Naive thymus-derived CD4-positive, alpha-beta T cell (primary cell): ENCODE measurements around the gene NATD1. TPM values are rescaled to one million over a fixed set of nuclear protein-coding genes. Genes with fewer than 3 reads are reported as not detected.

ENCODE experiments used
- ATAC-seq: fragments of 150-1000 bp; cut with Tn5 transposase; 2 replicates; pipeline ENCODE4 v1.10.0; 2021; ENCODE audit warnings: mild to moderate bottlenecking, moderate library complexity
- CTCF ChIA-PET: fragments of 350-600 bp; sonication (Branson Sonifier 250); formaldehyde crosslinking; loops from one replicate; lab custom pipeline; 2021; ENCODE audit warnings: antibody characterized with exemption; lab: Charles Lee
- POLR2A ChIA-PET: fragments of 350-600 bp; sonication (Branson Sonifier 250); formaldehyde crosslinking; loops from one replicate; lab custom pipeline; 2021; ENCODE audit warnings: antibody characterized with exemption, inconsistent platforms; lab: Charles Lee
- DNase-seq, 9 donors: peaks; one replicate each; pipeline versions ENCODE4 v3.0.0 to v3.0.0-alpha.2; 2020 to 2022; ENCODE audit warnings: mixed read lengths in 1 of 9
- H3K27ac ChIP-seq: one replicate; pipeline ENCODE4 v1.7.0; 2013; ENCODE audit warnings: mild to moderate bottlenecking, low read depth, low read length, moderate library complexity
- H3K27me3 ChIP-seq, 2 donors: one replicate each; pipeline ENCODE4 v1.7.0; 2013; ENCODE audit warnings: low read length in 2 of 2, mild to moderate bottlenecking in 2 of 2, moderate library complexity in 2 of 2; ENCODE audit not compliant: control insufficient read depth in 2 of 2, insufficient read depth in 2 of 2
- H3K36me3 ChIP-seq, 3 experiments: 1 replicate in 2 of 3; 2 replicates in 1 of 3; pipeline ENCODE4 v1.7.0; 2013; ENCODE audit warnings: low read length in 3 of 3, mild to moderate bottlenecking in 3 of 3, moderate library complexity in 1 of 3; ENCODE audit not compliant: insufficient read depth in 3 of 3, control insufficient read depth in 2 of 3
- H3K4me1 ChIP-seq, 2 donors: one replicate each; pipeline ENCODE4 v1.7.0; 2013; ENCODE audit warnings: low read length in 2 of 2, mild to moderate bottlenecking in 2 of 2, moderate library complexity in 1 of 2; ENCODE audit not compliant: control insufficient read depth in 2 of 2, insufficient read depth in 2 of 2
- H3K4me3 ChIP-seq: 2 replicates; pipeline ENCODE4 v1.7.0; 2013; ENCODE audit warnings: mild to moderate bottlenecking, low read length
- H3K9me3 ChIP-seq, 3 experiments: 1 replicate in 2 of 3; 2 replicates in 1 of 3; pipeline ENCODE4 v1.7.0; 2013; ENCODE audit warnings: low read length in 3 of 3; ENCODE audit not compliant: control insufficient read depth in 2 of 3
- H3K27ac Mint-ChIP-seq, 9 donors: one replicate each; pipeline ENCODE4 v1.8.0; 2020 to 2022; ENCODE audit warnings: mixed read lengths in 9 of 9, mild to moderate bottlenecking in 8 of 9, moderate library complexity in 5 of 9, inconsistent platforms in 2 of 9
- H3K27me3 Mint-ChIP-seq, 5 donors: one replicate each; pipeline ENCODE4 v1.8.0; 2021 to 2022; ENCODE audit warnings: mixed read lengths in 5 of 5, mild to moderate bottlenecking in 1 of 5
- H3K36me3 Mint-ChIP-seq, 5 donors: one replicate each; pipeline ENCODE4 v1.8.0; 2020 to 2022; ENCODE audit warnings: mixed read lengths in 5 of 5, mild to moderate bottlenecking in 3 of 5, inconsistent platforms in 1 of 5
- H3K4me1 Mint-ChIP-seq, 7 donors: one replicate each; pipeline ENCODE4 v1.8.0; 2020 to 2022; ENCODE audit warnings: mixed read lengths in 7 of 7, mild to moderate bottlenecking in 3 of 7, inconsistent platforms in 1 of 7
- H3K4me3 Mint-ChIP-seq, 10 donors: one replicate each; pipeline ENCODE4 v1.8.0; 2020 to 2022; ENCODE audit warnings: mild to moderate bottlenecking in 10 of 10, mixed read lengths in 10 of 10, moderate library complexity in 6 of 10, inconsistent platforms in 2 of 10
- H3K9me3 Mint-ChIP-seq, 11 donors: one replicate each; pipeline ENCODE4 v1.8.0; 2020 to 2022; ENCODE audit warnings: mixed read lengths in 11 of 11, mild to moderate bottlenecking in 4 of 11, inconsistent platforms in 1 of 11, moderate library complexity in 1 of 11
- intact Hi-C, 2 donors: fragments of 100-400 bp; cut with micrococcal nuclease; formaldehyde crosslinking; loops; one replicate each; pipeline ENCODE4 v1.15.1; 2023
- polyA plus RNA-seq, 2 donors: library from polyadenylated mRNA; unstranded; fragments of 300-500 nt; fragmentation: Illumina TruSeq; gene quantifications; one replicate each; pipeline ENCODE4 v1.2.3, GENCODE V29; 2021
- total RNA-seq, 6 experiments: library from RNA in 5 of 6; stranded (reverse) in 5 of 6; gene quantifications; 1 replicate in 5 of 6; 2 replicates in 1 of 6; pipeline ENCODE4 v1.2.3 and lab custom pipeline; 2021 to 2026

NATD1 gene, protein sequence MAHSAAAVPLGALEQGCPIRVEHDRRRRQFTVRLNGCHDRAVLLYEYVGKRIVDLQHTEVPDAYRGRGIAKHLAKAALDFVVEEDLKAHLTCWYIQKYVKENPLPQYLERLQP
- total RNA-seq (10 to 100 TPM in 2 of 5 experiments, 1 to 10 TPM in 3; 2.5 to 11.1 (median 8.9) TPM), polyA plus RNA-seq (1 to 10 TPM; 1.7 to 2.9 TPM), total RNA-seq (lab: John Stamatoyannopoulos, UW) (19.2 reads per million, percentile 49 among the genes with 10 or more reads in this experiment)

DNA sequence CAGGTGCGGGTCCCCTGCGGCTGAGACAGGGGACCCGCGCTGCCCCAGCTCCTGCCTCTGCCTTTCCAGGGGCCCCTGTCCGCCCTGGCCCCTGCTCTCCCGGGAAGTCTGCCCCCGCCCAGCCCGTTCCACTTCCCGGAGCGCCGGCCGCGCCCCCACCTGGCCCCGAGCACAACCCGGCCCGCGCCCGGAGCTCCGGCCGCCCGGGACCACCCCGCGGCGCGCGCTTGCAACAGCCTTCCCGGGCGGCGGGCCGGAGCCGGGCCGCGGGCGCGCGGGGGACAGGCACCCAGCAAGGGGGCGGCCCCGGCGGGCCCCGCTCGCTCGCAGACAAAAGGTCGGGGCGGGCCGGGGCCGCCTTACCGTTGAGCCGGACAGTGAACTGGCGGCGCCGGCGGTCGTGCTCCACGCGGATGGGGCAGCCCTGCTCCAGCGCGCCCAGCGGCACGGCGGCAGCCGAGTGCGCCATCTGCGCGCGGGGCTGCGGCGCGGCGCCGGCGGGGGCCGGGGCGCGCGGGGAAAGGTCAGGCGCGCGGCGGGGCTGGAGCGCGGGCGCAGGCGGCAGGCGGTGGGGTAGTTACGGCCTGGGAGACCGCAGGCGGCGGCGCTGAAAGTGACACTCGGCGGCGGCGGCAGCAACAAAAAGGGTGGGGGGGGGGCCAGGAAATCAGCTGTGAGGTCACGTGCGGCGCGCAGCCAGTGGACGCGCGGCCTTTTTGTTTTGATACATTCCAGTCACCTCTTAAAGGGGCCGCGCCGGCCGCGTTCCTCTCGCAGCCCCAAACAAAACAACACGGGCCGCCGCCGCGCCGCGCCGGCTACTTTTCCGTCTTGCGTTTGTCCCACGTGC is at the start of gene NATD1:
NATD1 (minus strand) TSS at position 615 of the 850 bp plus-strand sequence; CDS start at position 469, 146 bp downstream.
- CTCF ChIA-PET: interaction anchor here (1.6 kb wide), 1 partner anchor 23 kb away, joined by 4 read pairs; no protein-coding TSS in a partner anchor
- intact Hi-C loops: loop anchor here (1.0 to 2.0 kb wide), 10 partner anchors 22 to 211 kb away; partner anchors contain the start of genes MAP2K3 (in 2 of the 2), TMEM11 (in 2 of the 2), DHRS7B (in 1 of the 2) and USP22 (in 1 of the 2)
- Mint-ChIP-seq H3K27ac (peak within 1 kb of the TSS; percentile 66 to 97 (median 93)), H3K4me1 (peaks cover 19 to 43% (median 39%) of the 10 kb centered on the region in 7 donors), H3K9me3 (peaks cover 0 to 1% (median 0%) of the 10 kb centered on the region in 11 donors), H3K27me3 (peaks cover 0 to 35% (median 0%) of the 10 kb centered on the region in 5 donors), H3K36me3 (no peaks in the 10 kb centered on the region), H3K4me3 (peak within 1 kb of the TSS; percentile 78 to 97 (median 88))
- no peaks in the 10 kb centered on the region for H3K9me3 ChIP-seq
- DNase-seq (peak; percentile 60 to 82 (median 75)), ATAC-seq (peak; percentile 90)
- no peaks in the 10 kb centered on the region for H3K36me3 ChIP-seq
- peak within 1 kb of the TSS; percentile 77 for H3K27ac ChIP-seq
- H3K4me1 ChIP-seq: peaks cover 7 to 12% of the 10 kb centered on the region in 2 donors
- no peaks in the 10 kb centered on the region for H3K27me3 ChIP-seq
- POLR2A ChIA-PET: interaction anchor here (1.1 to 5.6 kb wide), 5 partner anchors 17 to 210 kb away, joined by 4 to 44 read pairs (median 9); partner anchors contain the start of genes TMEM11 and USP22
- H3K4me3 ChIP-seq: peak within 1 kb of the TSS; percentile 73

DNA sequence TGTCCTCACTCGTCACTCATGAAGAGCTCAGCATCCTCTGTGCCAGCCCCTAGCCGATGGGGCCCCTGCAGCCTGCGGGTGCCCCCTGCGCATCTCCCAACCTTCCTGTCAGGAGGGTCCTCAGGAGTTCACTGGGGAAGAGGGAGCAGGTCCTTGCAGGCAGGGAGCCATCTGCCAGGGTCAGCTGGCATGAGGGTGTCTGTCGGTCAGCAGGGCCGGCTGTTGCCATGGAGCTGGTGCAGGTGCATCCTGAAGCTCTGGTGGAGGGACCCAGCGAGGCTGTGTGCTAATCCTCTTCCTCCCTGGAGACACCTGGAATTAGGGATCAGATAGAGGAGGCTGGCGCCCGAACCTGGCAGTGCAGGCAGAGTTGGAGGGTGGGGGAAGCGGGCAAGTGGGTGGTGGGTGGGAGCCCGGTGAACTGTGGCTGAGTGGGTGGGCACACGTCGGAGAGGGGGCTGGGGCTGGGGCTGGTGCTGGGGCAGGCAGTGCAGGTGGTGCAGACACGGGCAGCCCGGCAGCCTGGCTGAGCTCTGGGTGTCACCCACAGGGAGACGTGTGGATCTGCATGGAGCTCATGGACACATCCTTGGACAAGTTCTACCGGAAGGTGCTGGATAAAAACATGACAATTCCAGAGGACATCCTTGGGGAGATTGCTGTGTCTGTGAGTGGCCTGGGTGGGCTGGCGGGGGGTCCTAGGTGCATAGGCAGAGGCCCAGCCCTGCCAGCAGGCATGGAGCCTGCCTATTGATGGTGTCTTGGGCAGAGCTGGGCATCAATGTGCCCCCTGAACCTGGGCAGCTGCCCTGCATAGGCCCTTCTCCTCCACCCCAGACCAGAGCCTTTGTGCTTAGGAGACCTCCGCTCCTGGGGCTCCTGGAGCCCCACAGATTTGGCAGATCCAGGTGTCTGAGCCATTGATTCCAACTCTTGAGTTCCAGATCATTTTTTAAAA is 48.7 kb upstream of the NATD1 start:
- Histone ChIP-seq H3K27ac (no peak overlapping the region), H3K4me3 (no peak overlapping the region), H3K4me1 (no peaks in the 10 kb centered on the region), H3K36me3 (peaks cover 0 to 84% (median 0%) of the 10 kb centered on the region in 3 experiments), H3K27me3 (no peaks in the 10 kb centered on the region), H3K9me3 (no peaks in the 10 kb centered on the region)
- peaks cover 0 to 16% (median 4%) of the 10 kb centered on the region in 11 donors for H3K9me3 Mint-ChIP-seq
- ATAC-seq: no peak
- no peaks in the 10 kb centered on the region for H3K4me1 Mint-ChIP-seq
- H3K4me3 Mint-ChIP-seq: no peak overlapping the region
- H3K27me3 Mint-ChIP-seq: no peaks in the 10 kb centered on the region
- ChIA-PET POLR2A (interaction anchor here (0.6 kb wide), 1 partner anchor 16 kb away, joined by 3 read pairs; no protein-coding TSS in a partner anchor), CTCF (no interaction called here)
- DNase-seq: no peak
- intact Hi-C loops: no loop called here
- H3K27ac Mint-ChIP-seq: no peak overlapping the region
- peaks cover 9 to 33% (median 12%) of the 10 kb centered on the region in 5 donors for H3K36me3 Mint-ChIP-seq

DNA sequence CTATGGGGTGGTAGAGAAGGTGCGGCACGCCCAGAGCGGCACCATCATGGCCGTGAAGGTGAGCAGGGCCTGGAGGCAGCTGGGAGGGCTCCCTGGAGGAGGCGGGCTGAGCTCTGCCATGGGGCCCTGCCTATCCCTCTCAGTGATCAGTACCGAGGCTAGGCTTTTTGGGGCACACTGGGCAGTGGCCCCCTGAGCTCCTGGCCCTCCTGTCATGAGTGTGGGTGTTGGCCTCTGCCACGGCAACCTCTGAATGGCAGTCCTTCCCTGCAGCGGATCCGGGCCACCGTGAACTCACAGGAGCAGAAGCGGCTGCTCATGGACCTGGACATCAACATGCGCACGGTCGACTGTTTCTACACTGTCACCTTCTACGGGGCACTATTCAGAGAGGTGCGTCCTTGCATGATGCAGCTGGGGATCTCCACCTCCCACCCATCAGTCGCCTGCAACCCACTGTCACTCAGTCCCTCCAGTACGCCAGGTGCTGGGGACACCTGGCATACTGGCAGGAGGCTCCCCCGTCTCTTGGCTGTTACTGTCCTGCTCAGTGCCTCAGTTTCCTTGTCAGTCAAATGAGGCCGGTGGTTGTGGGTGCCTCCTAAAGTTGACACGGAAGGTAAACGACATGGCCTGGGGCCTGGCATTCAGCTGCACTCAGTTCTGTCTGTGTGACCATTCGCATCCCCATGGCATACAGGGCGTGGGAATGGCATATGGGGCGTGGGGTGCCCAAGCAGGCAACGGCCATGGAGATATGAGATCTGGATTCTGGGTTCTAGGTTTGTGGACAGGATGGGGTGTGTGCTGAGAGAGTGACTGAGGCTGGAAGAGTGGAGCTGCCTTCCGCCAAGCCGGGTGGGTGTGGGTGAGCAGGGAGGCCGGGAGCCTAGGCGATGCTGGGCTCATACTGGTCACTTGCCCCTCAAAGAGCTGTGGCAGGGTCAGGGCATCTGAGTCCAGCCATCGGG is 47.7 kb upstream of the NATD1 start:
- Histone ChIP-seq H3K4me3 (no peak overlapping the region), H3K27me3 (no peaks in the 10 kb centered on the region), H3K9me3 (no peaks in the 10 kb centered on the region), H3K4me1 (no peaks in the 10 kb centered on the region), H3K36me3 (peaks cover 0 to 81% (median 0%) of the 10 kb centered on the region in 3 experiments), H3K27ac (no peak overlapping the region)
- Mint-ChIP-seq H3K36me3 (peaks cover 5 to 25% (median 12%) of the 10 kb centered on the region in 5 donors), H3K27ac (no peak overlapping the region), H3K9me3 (peaks cover 0 to 18% (median 5%) of the 10 kb centered on the region in 11 donors), H3K4me3 (peak overlapping the region in 1 of 10 donors; percentile 3), H3K27me3 (no peaks in the 10 kb centered on the region), H3K4me1 (no peaks in the 10 kb centered on the region)
- intact Hi-C loops: no loop called here
- CTCF ChIA-PET: interaction anchor here (1.1 kb wide), 1 partner anchor 182 kb away, joined by 3 read pairs; no protein-coding TSS in a partner anchor
- DNase-seq (no peak), ATAC-seq (no peak)
- POLR2A ChIA-PET: interaction anchor here (0.6 to 1.8 kb wide), 2 partner anchors 13 to 15 kb away, joined by 3 to 4 read pairs; no protein-coding TSS in a partner anchor

DNA sequence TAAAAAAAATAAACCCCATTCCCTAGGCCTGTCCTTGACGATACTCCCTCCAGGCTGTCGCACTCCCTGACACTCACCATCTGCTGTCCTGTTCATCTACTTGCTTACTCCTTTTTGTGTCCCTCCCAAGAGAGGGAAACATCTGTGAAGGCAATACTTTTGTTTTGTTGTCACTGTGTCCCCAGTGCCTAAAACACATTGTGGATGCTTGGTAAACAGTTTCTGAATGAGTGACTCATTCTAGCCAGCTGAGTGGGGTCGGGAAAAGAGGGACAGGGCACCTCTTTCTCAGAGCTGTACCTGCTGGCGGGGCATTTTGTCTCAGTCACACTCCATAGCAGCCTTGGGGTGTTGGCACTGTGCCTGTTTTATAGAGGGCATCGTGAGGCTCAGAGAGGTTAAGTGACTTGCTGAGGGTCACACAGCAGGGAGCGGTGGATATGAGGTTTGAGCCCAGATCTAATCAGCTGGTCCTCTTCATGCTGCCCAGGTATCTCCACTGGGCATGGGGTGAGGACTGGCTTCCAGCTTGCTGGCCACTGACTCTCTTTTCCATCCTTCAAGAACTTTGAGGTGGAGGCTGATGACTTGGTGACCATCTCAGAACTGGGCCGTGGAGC is 46.9 kb upstream of the NATD1 start:
- Histone ChIP-seq H3K27ac (no peak overlapping the region), H3K36me3 (peaks cover 0 to 77% (median 0%) of the 10 kb centered on the region in 3 experiments), H3K27me3 (no peaks in the 10 kb centered on the region), H3K9me3 (no peaks in the 10 kb centered on the region), H3K4me3 (no peak overlapping the region), H3K4me1 (no peaks in the 10 kb centered on the region)
- ATAC-seq (no peak), DNase-seq (no peak)
- Mint-ChIP-seq H3K36me3 (peaks cover 0 to 19% (median 12%) of the 10 kb centered on the region in 5 donors), H3K27ac (peak overlapping the region in 1 of 9 donors; percentile 34), H3K4me3 (no peak overlapping the region), H3K4me1 (peaks cover 0 to under 1% (median 0%) of the 10 kb centered on the region in 7 donors), H3K27me3 (no peaks in the 10 kb centered on the region), H3K9me3 (peaks cover 0 to 23% (median 5%) of the 10 kb centered on the region in 11 donors)
- CTCF ChIA-PET: interaction anchor here (1.1 kb wide), 1 partner anchor 181 kb away, joined by 3 read pairs; no protein-coding TSS in a partner anchor
- POLR2A ChIA-PET: interaction anchor here (1.8 kb wide), 1 partner anchor 12 kb away, joined by 4 read pairs; no protein-coding TSS in a partner anchor
- intact Hi-C loops: no loop called here

DNA sequence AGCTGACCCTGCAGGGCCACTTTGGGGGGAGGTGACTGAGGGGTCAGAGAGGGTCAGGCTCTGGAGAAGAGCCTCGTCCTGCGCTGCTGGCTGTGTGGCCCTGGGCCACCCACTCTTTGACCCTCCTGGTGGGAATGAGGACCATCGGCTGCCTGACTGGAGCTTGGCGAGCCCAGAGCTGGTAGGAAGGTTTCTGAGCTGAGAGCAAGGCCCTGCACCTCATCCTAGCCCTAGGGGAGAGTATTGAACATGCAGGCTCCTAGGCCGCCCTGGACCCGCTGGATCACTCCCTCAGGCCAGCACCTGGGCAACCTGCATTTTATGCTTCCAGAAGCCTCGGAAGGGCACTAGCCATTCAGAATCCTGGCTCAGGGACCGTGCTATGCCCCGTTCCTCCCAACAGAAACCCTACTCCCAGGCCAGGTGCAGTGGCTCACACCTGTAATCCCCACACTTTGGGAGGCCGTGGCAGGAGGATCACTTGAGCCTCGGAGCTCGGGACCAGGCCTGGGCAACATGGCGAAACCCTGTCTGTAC is 45.8 kb upstream of the NATD1 start:
- no peak overlapping the region for H3K27ac Mint-ChIP-seq

More for the DNA sequence above, 45.8 kb upstream of the NATD1 start:
- Histone ChIP-seq H3K9me3 (no peaks in the 10 kb centered on the region), H3K36me3 (peaks cover 0 to 67% (median 0%) of the 10 kb centered on the region in 3 experiments), H3K27ac (no peak overlapping the region), H3K27me3 (no peaks in the 10 kb centered on the region), H3K4me3 (no peak overlapping the region), H3K4me1 (no peaks in the 10 kb centered on the region)
- ChIA-PET CTCF (interaction anchor here (0.7 kb wide), 1 partner anchor 20 kb away, joined by 3 read pairs; no protein-coding TSS in a partner anchor), POLR2A (interaction anchor here (1.8 kb wide), 1 partner anchor 11 kb away, joined by 4 read pairs; no protein-coding TSS in a partner anchor)
- Mint-ChIP-seq H3K36me3 (peaks cover 0 to 16% (median 9%) of the 10 kb centered on the region in 5 donors), H3K9me3 (peaks cover 0 to 25% (median 7%) of the 10 kb centered on the region in 11 donors), H3K27me3 (no peaks in the 10 kb centered on the region), H3K4me1 (peaks cover 5 to 10% (median 7%) of the 10 kb centered on the region in 7 donors), H3K4me3 (no peak overlapping the region)
- intact Hi-C loops: no loop called here
- DNase-seq: no peak
- ATAC-seq: no peak
